Measurements from ENCODE around the gene SPRN.

Gene SPRN

GRCh38 chr10:133412381-133412711, 12.1 kb downstream of the SPRN start:
- FAIRE-seq (no peak), DNase-seq (ENCODE audit: insufficient read length, low spot score) (no peak)

- DNase-seq (ENCODE audit: insufficient read length, low spot score), result no peak
- no peak for FAIRE-seq
These were observed 12.7 kb downstream of the SPRN start for GRCh38 chr10:133411523-133412380.

- no peak for FAIRE-seq
These were observed 18.4 kb downstream of the SPRN start for GRCh38 chr10:133405844-133406527.

GRCh38 chr10:133405272-133405671, 19.2 kb downstream of the SPRN start:
- FAIRE-seq (no peak), DNase-seq (ENCODE audit: insufficient read length, low spot score) (no peak)

More at GRCh38 chr10:133405844-133406527, 18.4 kb downstream of the SPRN start:
- DNase-seq (ENCODE audit: insufficient read length, low spot score), result no peak

- DNase-seq (ENCODE audit: insufficient read length, low spot score), result no peak
- no peak for FAIRE-seq
These were observed 20.6 kb downstream of the SPRN start for GRCh38 chr10:133403784-133404183.

GRCh38 chr10:133403359-133403758, 21.1 kb downstream of the SPRN start:
- DNase-seq (ENCODE audit: insufficient read length, low spot score) (no peak), FAIRE-seq (no peak)

GRCh38 chr10:133401981-133402725, 22.3 kb downstream of the SPRN start:
- DNase-seq (ENCODE audit: insufficient read length, low spot score) (no peak), FAIRE-seq (no peak)

GRCh38 chr10:133401500-133401899, 22.9 kb downstream of the SPRN start:
- DNase-seq (ENCODE audit: insufficient read length, low spot score), result no peak
- FAIRE-seq, result no peak

GRCh38 chr10:133400624-133401424, 23.6 kb downstream of the SPRN start:
- DNase-seq (ENCODE audit: insufficient read length, low spot score), result no peak
- FAIRE-seq, result no peak

GRCh38 chr10:133399123-133399601, 25.3 kb downstream of the SPRN start:
- DNase-seq (ENCODE audit: insufficient read length, low spot score) (no peak), FAIRE-seq (no peak)

GRCh38 chr10:133397938-133398337, 26.5 kb downstream of the SPRN start:
- no peak for FAIRE-seq
- no peak for DNase-seq (ENCODE audit: insufficient read length, low spot score)

GRCh38 chr10:133396035-133396624, 28.3 kb downstream of the SPRN start:
- DNase-seq (ENCODE audit: insufficient read length, low spot score) (no peak), FAIRE-seq (no peak)

GRCh38 chr10:133394801-133395221, 29.6 kb downstream of the SPRN start:
- no peak for FAIRE-seq

GRCh38 chr10:133394064-133394663, 30.3 kb downstream of the SPRN start, which contains the start of gene MTG1:
Gene MTG1 (plus strand): TSS chr10:133394157. CDS start chr10:133394221, 64 bp downstream.
- peak; percentile 89 for DNase-seq (ENCODE audit: insufficient read length, low spot score)
- FAIRE-seq, result no peak

More at GRCh38 chr10:133394801-133395221, 29.6 kb downstream of the SPRN start:
- no peak for DNase-seq (ENCODE audit: insufficient read length, low spot score)

GRCh38 chr10:133393401-133394063, 30.9 kb downstream of the SPRN start:
- FAIRE-seq (no peak), DNase-seq (ENCODE audit: insufficient read length, low spot score) (no peak)

GRCh38 chr10:133391761-133392518, 32.5 kb downstream of the SPRN start:
- no peak for FAIRE-seq
- no peak for DNase-seq (ENCODE audit: insufficient read length, low spot score)

GRCh38 chr10:133391249-133391635, 33.2 kb downstream of the SPRN start:
- DNase-seq (ENCODE audit: insufficient read length, low spot score) (no peak), FAIRE-seq (no peak)

- FAIRE-seq (no peak), DNase-seq (ENCODE audit: insufficient read length, low spot score) (no peak)
These were observed 33.7 kb downstream of the SPRN start for GRCh38 chr10:133390597-133391248.
